ENCODE data around the gene ZNF8.

DNA sequence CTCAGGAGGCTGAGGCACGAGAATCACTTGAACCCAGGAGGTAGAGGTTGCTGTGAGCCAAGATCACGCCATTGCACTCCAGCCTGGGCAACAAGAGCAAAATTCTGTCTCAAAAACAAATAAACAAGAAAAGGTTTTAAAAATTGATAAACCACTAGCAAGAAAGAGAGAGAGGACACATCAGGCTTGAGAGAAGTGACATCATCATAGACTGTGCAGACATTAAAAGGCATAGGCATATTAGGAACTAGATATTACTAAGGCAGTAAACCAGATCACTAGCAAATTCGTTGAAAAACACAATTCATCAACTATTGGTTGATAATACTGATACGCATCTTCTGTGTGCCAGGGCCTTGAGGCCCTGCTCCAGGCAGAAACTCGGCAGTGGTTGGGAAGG lies 66.8 kb downstream of the ZNF8 start:
- TF ChIP-seq, protein P1, sequence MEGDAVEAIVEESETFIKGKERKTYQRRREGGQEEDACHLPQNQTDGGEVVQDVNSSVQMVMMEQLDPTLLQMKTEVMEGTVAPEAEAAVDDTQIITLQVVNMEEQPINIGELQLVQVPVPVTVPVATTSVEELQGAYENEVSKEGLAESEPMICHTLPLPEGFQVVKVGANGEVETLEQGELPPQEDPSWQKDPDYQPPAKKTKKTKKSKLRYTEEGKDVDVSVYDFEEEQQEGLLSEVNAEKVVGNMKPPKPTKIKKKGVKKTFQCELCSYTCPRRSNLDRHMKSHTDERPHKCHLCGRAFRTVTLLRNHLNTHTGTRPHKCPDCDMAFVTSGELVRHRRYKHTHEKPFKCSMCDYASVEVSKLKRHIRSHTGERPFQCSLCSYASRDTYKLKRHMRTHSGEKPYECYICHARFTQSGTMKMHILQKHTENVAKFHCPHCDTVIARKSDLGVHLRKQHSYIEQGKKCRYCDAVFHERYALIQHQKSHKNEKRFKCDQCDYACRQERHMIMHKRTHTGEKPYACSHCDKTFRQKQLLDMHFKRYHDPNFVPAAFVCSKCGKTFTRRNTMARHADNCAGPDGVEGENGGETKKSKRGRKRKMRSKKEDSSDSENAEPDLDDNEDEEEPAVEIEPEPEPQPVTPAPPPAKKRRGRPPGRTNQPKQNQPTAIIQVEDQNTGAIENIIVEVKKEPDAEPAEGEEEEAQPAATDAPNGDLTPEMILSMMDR (IDR thresholded peaks at IDR 0.05; ENCODE audit: low read length) = no peak
- TF ChIP-seq EZH2 (optimal IDR thresholded peaks at IDR 0.05; ENCODE audit: low read depth, low read length) (no peak), EZH2phosphoT487 (IDR thresholded peaks at IDR 0.05; ENCODE audit: low read length) (no peak)
